IMR-90 (cell line): ENCODE results near the gene BNIP3. TPM values are rescaled to one million over a fixed set of nuclear protein-coding genes. Genes with fewer than 3 reads are reported as not detected.

Experiments
- ATAC-seq: fragments of 200-7000 bp; cut with Tn5 transposase; 2 replicates; pipeline ENCODE4 v1.9.1; 2020; ENCODE audit warnings: low read depth, mild to moderate bottlenecking, moderate library complexity
- BruUV-seq: library from RNA; stranded (reverse); fragments of 400-500 nt; replicated peaks from 2 replicates; lab custom pipeline; 2021; lab: Mats Ljungman, UMichigan
- CTCF ChIA-PET: fragments of 300-600 bp; formaldehyde crosslinking; extraction: SDS; loops from one replicate; lab custom pipeline; 2021; ENCODE audit warnings: antibody characterized with exemption; lab: Yijun Ruan, JAX
- POLR2A ChIA-PET: fragments of 300-600 bp; sonication (Branson Sonifier 250); formaldehyde crosslinking; loops from one replicate; lab custom pipeline; 2022; ENCODE audit warnings: antibody characterized with exemption; ENCODE audit not compliant: unreplicated experiment; lab: Charles Lee
- DNase-seq: peaks from one replicate; pipeline ENCODE4 v3.0.0; 2013
- H2AFZ ChIP-seq: replicated peaks from 2 replicates; pipeline ENCODE3; 2013; ENCODE audit warnings: low read length, mild to moderate bottlenecking; ENCODE audit not compliant: poor library complexity
- H2AK5ac ChIP-seq: 2 replicates; pipeline ENCODE4 v1.6.1; 2013; ENCODE audit warnings: low read depth, low read length, inconsistent platforms
- H2AK9ac ChIP-seq: replicated peaks from 2 replicates; pipeline ENCODE3; 2013; ENCODE audit warnings: mild to moderate bottlenecking, low read depth, low read length, moderate library complexity; ENCODE audit not compliant: poor library complexity
- H2BK120ac ChIP-seq: 2 replicates; pipeline ENCODE4 v1.6.1; 2013; ENCODE audit warnings: low read depth, low read length, inconsistent platforms
- H2BK15ac ChIP-seq: 3 replicates; pipeline ENCODE4 v1.6.1; 2013; ENCODE audit warnings: low read depth, low read length, inconsistent platforms
- H2BK20ac ChIP-seq: 2 replicates; pipeline ENCODE4 v1.6.1; 2013; ENCODE audit warnings: low read depth, mild to moderate bottlenecking, inconsistent platforms, low read length, moderate library complexity
- H2BK5ac ChIP-seq: 2 replicates; pipeline ENCODE4 v1.6.1; 2013; ENCODE audit warnings: mild to moderate bottlenecking, low read depth, low read length, inconsistent platforms; ENCODE audit not compliant: poor library complexity, severe bottlenecking
- H3K14ac ChIP-seq: replicated peaks from 2 replicates; pipeline ENCODE4 v1.6.1; 2013; ENCODE audit warnings: low read depth, low read length, inconsistent platforms
- H3K18ac ChIP-seq: 2 replicates; pipeline ENCODE4 v1.6.1; 2013; ENCODE audit warnings: low read depth, low read length, control low read depth
- H3K23ac ChIP-seq: 2 replicates; pipeline ENCODE4 v1.6.1; 2013; ENCODE audit warnings: low read depth, low read length, inconsistent platforms
- H3K27ac ChIP-seq: 2 replicates; pipeline ENCODE4 v1.5.1; 2013; ENCODE audit warnings: mild to moderate bottlenecking, control low read depth, low read length; ENCODE audit not compliant: insufficient read depth
- H3K27me3 ChIP-seq: 2 replicates; pipeline ENCODE4 v1.6.1; 2013; ENCODE audit warnings: low read length; ENCODE audit not compliant: control insufficient read depth, insufficient read depth
- H3K36me3 ChIP-seq: 2 replicates; pipeline ENCODE4 v1.6.1; 2013; ENCODE audit warnings: low read length, mixed read lengths; ENCODE audit not compliant: control insufficient read depth, insufficient read depth
- H3K4ac ChIP-seq: 2 replicates; pipeline ENCODE4 v1.6.1; 2013; ENCODE audit warnings: low read depth, low read length, inconsistent platforms
- H3K4me1 ChIP-seq: 2 replicates; pipeline ENCODE4 v1.6.1; 2013; ENCODE audit warnings: low read length, mixed read lengths; ENCODE audit not compliant: control insufficient read depth, insufficient read depth
- H3K4me2 ChIP-seq: 2 replicates; pipeline ENCODE4 v1.6.1; 2013; ENCODE audit warnings: low read depth, mild to moderate bottlenecking, control low read depth, low read length, moderate library complexity
- H3K4me3 ChIP-seq: 2 replicates; pipeline ENCODE4 v1.5.1; 2013; ENCODE audit warnings: low read depth, mild to moderate bottlenecking, control low read depth, low read length, moderate library complexity; ENCODE audit not compliant: insufficient read depth
- H3K56ac ChIP-seq: 2 replicates; pipeline ENCODE4 v1.6.1; 2013; ENCODE audit warnings: low read length, inconsistent platforms; ENCODE audit not compliant: insufficient read depth; ENCODE audit errors: extremely low read depth
- H3K79me1 ChIP-seq, 2 experiments: 2 replicates each; pipeline ENCODE4 v1.6.1; 2013; ENCODE audit warnings: low read length in 2 of 2, inconsistent platforms in 1 of 2, low read depth in 1 of 2
- H3K9ac ChIP-seq: 2 replicates; pipeline ENCODE4 v1.6.1; 2013; ENCODE audit warnings: low read depth, low read length, control low read depth
- H3K9me1 ChIP-seq: 2 replicates; pipeline ENCODE4 v1.6.1; 2013; ENCODE audit warnings: low read length, inconsistent platforms; ENCODE audit not compliant: insufficient read depth
- H3K9me3 ChIP-seq: 2 replicates; pipeline ENCODE4 v1.6.1; 2013; ENCODE audit warnings: low read length; ENCODE audit not compliant: control insufficient read depth, insufficient read depth
- H4K20me1 ChIP-seq: 2 replicates; pipeline ENCODE4 v1.6.1; 2013; ENCODE audit warnings: low read length, inconsistent platforms; ENCODE audit not compliant: insufficient read depth
- H4K5ac ChIP-seq: 2 replicates; pipeline ENCODE4 v1.6.1; 2013; ENCODE audit warnings: mild to moderate bottlenecking, low read depth, low read length, control low read depth
- H4K8ac ChIP-seq, 2 experiments: 2 replicates each; pipeline ENCODE4 v1.6.1; 2013; ENCODE audit warnings: low read depth in 2 of 2, low read length in 2 of 2, control low read depth in 1 of 2, inconsistent platforms in 1 of 2
- H4K91ac ChIP-seq: 2 replicates; pipeline ENCODE4 v1.6.1; 2013; ENCODE audit warnings: low read depth, low read length, inconsistent platforms; ENCODE audit not compliant: insufficient read depth
- NFE2L2 ChIP-seq: fragments of 150-350 bp; IDR thresholded peaks from 2 replicates; pipeline ENCODE4 v1.6.1; 2016; ENCODE audit warnings: low read depth, mild to moderate bottlenecking, low read length
- RAD21 ChIP-seq: IDR thresholded peaks from 2 replicates; pipeline ENCODE4 v1.6.1; 2012; ENCODE audit warnings: low read length, improper control_type of control experiment
- WGBS, 2 experiments: methylation state at CpG; one replicate each; pipeline versions ENCODE4 v1.1.5 to v1.1.7; 2013; ENCODE audit warnings: missing lambda C conversion rate in 2 of 2; ENCODE audit not compliant: insufficient read length in 1 of 2; ENCODE audit errors: extremely low coverage in 2 of 2; 5-methylcytosine and 5-hydroxymethylcytosine counted together
- dilution Hi-C: fragments of 300-500 bp; cut with HindIII; formaldehyde crosslinking; loops from one replicate; pipeline ENCODE4 v1.14.3; 2018; ENCODE audit warnings: low sequenced_read_pairs; ENCODE audit not compliant: unreplicated experiment
- in situ Hi-C: fragments of 300-500 bp; cut with MboI; formaldehyde crosslinking; loops from 3 replicates; pipeline ENCODE4 v1.14.3; 2019; ENCODE audit warnings: low sequenced_read_pairs, inconsistent platforms, mixed read lengths
- intact Hi-C: fragments of 100-400 bp; cut with micrococcal nuclease; formaldehyde crosslinking; loops from 2 replicates; pipeline ENCODE4 v1.10.0; 2022
- polyA plus RNA-seq, 3 experiments: library from polyadenylated mRNA; depleted of rRNA; stranded (reverse); fragments of >200 nt; gene quantifications; 2 replicates each; pipeline ENCODE4 v1.2.3, GENCODE V29; 2012; ENCODE audit warnings: low replicate concordance in 1 of 3
- total RNA-seq: library from RNA; depleted of rRNA; stranded (reverse); fragments of >200 nt; gene quantifications from 2 replicates; pipeline ENCODE4 v1.2.3, GENCODE V29; 2012

Gene BNIP3
- total and polyA plus RNA-seq, 2 of the 4 experiments (the other 2 are of a cell fraction): 134 to 211 TPM

- Histone ChIP-seq H3K36me3 (peaks cover 6% of the 10 kb centered on the region), H4K91ac (no peak overlapping the region), H2BK5ac (no peak overlapping the region), H4K5ac (no peak overlapping the region), H3K27ac (no peak overlapping the region), H2BK20ac (no peak overlapping the region), H2AK9ac (no peak overlapping the region), H4K8ac (no peak overlapping the region), H3K14ac (0 out of 2 replicates have a peak overlapping the region, but pooled peaks have one; percentile 11), H3K4me3 (no peak overlapping the region), H3K9ac (no peak overlapping the region), H3K79me1 (peaks cover 49 to 79% of the 10 kb centered on the region in 2 experiments), H3K4me1 (peaks cover 5% of the 10 kb centered on the region), H3K9me3 (peaks cover 4% of the 10 kb centered on the region; the same call in 1 of the 2 replicates), H3K18ac (no peak overlapping the region), H3K4ac (peak overlapping the region; percentile 29; the same call in 1 of the 2 replicates), H2AFZ (no peak overlapping the region), H2BK15ac (no peak overlapping the region), H3K23ac (no peak overlapping the region), H3K4me2 (no peak overlapping the region), H2BK120ac (no peak overlapping the region), H4K20me1 (peaks cover 67% of the 10 kb centered on the region), H2AK5ac (no peak overlapping the region), H3K27me3 (no peaks in the 10 kb centered on the region), H3K56ac (no peak overlapping the region), H3K9me1 (peaks cover 28% of the 10 kb centered on the region)
- 70% methylated on average over 2 of the region's 18 CpGs; no CpG with 5 or more reads in 1 of the 2 experiments for WGBS, 2 experiments
- ChIA-PET POLR2A (no interaction called here), CTCF (no interaction called here)
- in situ Hi-C loops (no loop called here), intact Hi-C loops (no loop called here), dilution Hi-C loops (no loop called here)
- no TSS peak for BruUV-seq
- TF ChIP-seq RAD21 (no peak), NFE2L2 (peak; percentile 23; the same call in 1 of the 2 replicates)
- peak; percentile 51 for DNase-seq
- ATAC-seq: peak; percentile 26; the same call in 1 of the 2 replicates
Observed at GRCh38 chr10:131928248-131929095, 53.3 kb downstream of the BNIP3 start.
